ENCODE data around the gene KCNIP1.
"Not testable (repeated sequence)": the region's sequence is repeated elsewhere in the genome, so short reads cannot be mapped to it uniquely, and the experiment has no call there.

Gene KCNIP1

GRCh38 chr5:170760113-170760512, 256.3 kb downstream of the KCNIP1 start:
- Histone ChIP-seq H3F3A (ENCODE audit: low read depth) (no peaks in the 10 kb centered on the region), H3K9me2 (replicated peaks; ENCODE audit: low read depth, low read length) (no peaks in the 10 kb centered on the region), H3K36me3 (ENCODE audit: insufficient read depth, low read length) (no peaks in the 10 kb centered on the region), H3K9ac (ENCODE audit: low read depth, low read length, poor library complexity, severe bottlenecking) (no peak overlapping the region), H3K4me2 (ENCODE audit: low read depth, low read length, poor library complexity, severe bottlenecking) (no peak overlapping the region), H4K20me1 (ENCODE audit: insufficient read depth, low read length, poor library complexity, severe bottlenecking) (no peaks in the 10 kb centered on the region), H3K4me3 (ENCODE audit: low read length, poor library complexity, severe bottlenecking) (no peak overlapping the region), H2AFZ (ENCODE audit: low read length) (no peak overlapping the region), H3K79me2 (ENCODE audit: insufficient read depth, low read length) (no peaks in the 10 kb centered on the region), H3K27me3 (ENCODE audit: insufficient read depth, low read length, poor library complexity, severe bottlenecking) (no peaks in the 10 kb centered on the region), H3K9me3 (ENCODE audit: insufficient read depth, low read depth, low read length) (no peaks in the 10 kb centered on the region), H3K4me1 (ENCODE audit: insufficient read depth, low read length, poor library complexity, severe bottlenecking) (no peaks in the 10 kb centered on the region)
- TF ChIP-seq EZH2phosphoT487 (IDR thresholded peaks at IDR 0.05; ENCODE audit: borderline replicate concordance) (no peak), CTCF (conservative IDR thresholded peaks at IDR 0.05; ENCODE audit: low read length) (no peak)

- no peaks in the 10 kb centered on the region for H3K9me3 ChIP-seq (ENCODE audit: insufficient read depth, low read depth, low read length)
- no peaks in the 10 kb centered on the region for H3K4me1 ChIP-seq (ENCODE audit: insufficient read depth, low read length, poor library complexity, severe bottlenecking)
- H2AFZ ChIP-seq (ENCODE audit: low read length) = no peak overlapping the region
- H3K4me2 ChIP-seq (ENCODE audit: low read depth, low read length, poor library complexity, severe bottlenecking) = no peak overlapping the region
- H3K27me3 ChIP-seq (ENCODE audit: insufficient read depth, low read length, poor library complexity, severe bottlenecking) = no peaks in the 10 kb centered on the region
- no peaks in the 10 kb centered on the region for H3K9me2 ChIP-seq (replicated peaks; ENCODE audit: low read depth, low read length)
- no peaks in the 10 kb centered on the region for H3F3A ChIP-seq (ENCODE audit: low read depth)
- no peak overlapping the region for H3K9ac ChIP-seq (ENCODE audit: low read depth, low read length, poor library complexity, severe bottlenecking)
- H3K36me3 ChIP-seq (ENCODE audit: insufficient read depth, low read length) = no peaks in the 10 kb centered on the region
- H3K4me3 ChIP-seq (ENCODE audit: low read length, poor library complexity, severe bottlenecking) = no peak overlapping the region
- H4K20me1 ChIP-seq (ENCODE audit: insufficient read depth, low read length, poor library complexity, severe bottlenecking) = no peaks in the 10 kb centered on the region
- no peak for TF ChIP-seq EZH2phosphoT487 (IDR thresholded peaks at IDR 0.05; ENCODE audit: borderline replicate concordance)
- TF ChIP-seq CTCF (conservative IDR thresholded peaks at IDR 0.05; ENCODE audit: low read length) = no peak
- no peaks in the 10 kb centered on the region for H3K79me2 ChIP-seq (ENCODE audit: insufficient read depth, low read length)
Observed at GRCh38 chr5:170761048-170761707, 257.4 kb downstream of the KCNIP1 start.

DNA sequence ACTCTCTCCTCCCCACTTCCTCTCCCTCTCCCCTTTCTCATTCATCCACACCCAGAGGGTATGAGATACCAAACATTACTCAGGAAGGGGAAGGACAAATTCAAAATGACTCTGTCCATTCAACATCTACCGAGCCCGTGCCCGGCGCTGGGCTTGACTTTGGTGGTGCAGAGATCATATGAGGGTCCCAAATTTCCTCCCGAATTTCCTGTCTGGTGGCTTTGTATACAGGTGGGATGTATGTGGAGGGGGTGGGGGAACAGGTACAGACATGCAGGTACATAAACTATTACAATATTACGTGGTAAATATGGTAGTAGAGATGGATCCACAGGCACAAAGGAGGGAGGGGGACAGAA, 257.9 kb downstream of the KCNIP1 start:
- Histone ChIP-seq H3K9ac (ENCODE audit: low read depth, low read length, poor library complexity, severe bottlenecking) (no peak overlapping the region), H4K20me1 (ENCODE audit: insufficient read depth, low read length, poor library complexity, severe bottlenecking) (no peaks in the 10 kb centered on the region), H3K4me1 (ENCODE audit: insufficient read depth, low read length, poor library complexity, severe bottlenecking) (no peaks in the 10 kb centered on the region), H3K9me2 (replicated peaks; ENCODE audit: low read depth, low read length) (no peaks in the 10 kb centered on the region), H3K9me3 (ENCODE audit: insufficient read depth, low read depth, low read length) (no peaks in the 10 kb centered on the region), H3K36me3 (ENCODE audit: insufficient read depth, low read length) (no peaks in the 10 kb centered on the region), H3F3A (ENCODE audit: low read depth) (no peaks in the 10 kb centered on the region), H3K27me3 (ENCODE audit: insufficient read depth, low read length, poor library complexity, severe bottlenecking) (no peaks in the 10 kb centered on the region), H3K79me2 (ENCODE audit: insufficient read depth, low read length) (no peaks in the 10 kb centered on the region), H2AFZ (ENCODE audit: low read length) (no peak overlapping the region), H3K4me3 (ENCODE audit: low read length, poor library complexity, severe bottlenecking) (no peak overlapping the region), H3K4me2 (ENCODE audit: low read depth, low read length, poor library complexity, severe bottlenecking) (no peak overlapping the region)
- TF ChIP-seq CTCF (conservative IDR thresholded peaks at IDR 0.05; ENCODE audit: low read length) = no peak
- no peak for TF ChIP-seq EZH2phosphoT487 (IDR thresholded peaks at IDR 0.05; ENCODE audit: borderline replicate concordance)

DNA sequence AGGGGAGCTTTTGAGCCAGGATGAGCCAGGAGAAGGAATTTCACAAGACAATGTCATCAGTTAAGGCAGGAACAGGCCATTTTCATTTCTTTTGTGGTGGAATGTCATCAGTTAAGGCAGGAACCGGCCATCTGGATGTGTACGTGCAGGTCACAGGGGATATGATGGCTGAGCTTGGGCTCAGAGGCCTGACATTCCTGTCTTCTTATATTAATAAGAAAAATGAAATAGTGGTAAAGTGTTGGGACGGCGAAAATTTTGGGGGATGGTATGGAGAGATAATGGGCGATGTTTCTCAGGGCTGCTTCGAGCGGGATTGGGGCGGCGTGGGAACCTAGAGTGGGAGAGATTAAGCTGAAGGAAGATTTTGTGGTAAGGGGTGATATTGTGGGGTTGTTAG, 258.5 kb downstream of the KCNIP1 start:
- not testable (repeated sequence) for H2AFZ ChIP-seq (ENCODE audit: low read length); H3K4me3 ChIP-seq (ENCODE audit: low read length, poor library complexity, severe bottlenecking); H3F3A ChIP-seq (ENCODE audit: low read depth); H3K4me2 ChIP-seq (ENCODE audit: low read depth, low read length, poor library complexity, severe bottlenecking); H3K27me3 ChIP-seq (ENCODE audit: insufficient read depth, low read length, poor library complexity, severe bottlenecking); H3K9me2 ChIP-seq (replicated peaks; ENCODE audit: low read depth, low read length); H3K4me1 ChIP-seq (ENCODE audit: insufficient read depth, low read length, poor library complexity, severe bottlenecking); H3K9ac ChIP-seq (ENCODE audit: low read depth, low read length, poor library complexity, severe bottlenecking); H3K79me2 ChIP-seq (ENCODE audit: insufficient read depth, low read length); H3K9me3 ChIP-seq (ENCODE audit: insufficient read depth, low read depth, low read length); H3K36me3 ChIP-seq (ENCODE audit: insufficient read depth, low read length); H4K20me1 ChIP-seq (ENCODE audit: insufficient read depth, low read length, poor library complexity, severe bottlenecking)

GRCh38 chr5:170765868-170766267, 262.0 kb downstream of the KCNIP1 start:
- H3K27me3 ChIP-seq (ENCODE audit: insufficient read depth, low read length, poor library complexity, severe bottlenecking); H3K9me3 ChIP-seq (ENCODE audit: insufficient read depth, low read depth, low read length); H4K20me1 ChIP-seq (ENCODE audit: insufficient read depth, low read length, poor library complexity, severe bottlenecking); H3K36me3 ChIP-seq (ENCODE audit: insufficient read depth, low read length); H3K9ac ChIP-seq (ENCODE audit: low read depth, low read length, poor library complexity, severe bottlenecking); H3K79me2 ChIP-seq (ENCODE audit: insufficient read depth, low read length); H3K4me2 ChIP-seq (ENCODE audit: low read depth, low read length, poor library complexity, severe bottlenecking); H3K4me1 ChIP-seq (ENCODE audit: insufficient read depth, low read length, poor library complexity, severe bottlenecking); H2AFZ ChIP-seq (ENCODE audit: low read length); H3F3A ChIP-seq (ENCODE audit: low read depth); H3K4me3 ChIP-seq (ENCODE audit: low read length, poor library complexity, severe bottlenecking); H3K9me2 ChIP-seq (replicated peaks; ENCODE audit: low read depth, low read length): not testable (repeated sequence)

All from Loucy (cell line).